Measurements from ENCODE around the gene EFNA1.

GRCh38 chr1:155110381-155110780 lies 17.3 kb upstream of the EFNA1 start:
- TF ChIP-seq CTCF (conservative IDR thresholded peaks at IDR 0.05 in 1 of 2, IDR thresholded peaks at IDR 0.05 in 1 of 2; ENCODE audit: extremely low read depth in 1 of 2, insufficient read depth in 1 of 2, low read depth in 1 of 2, low read length in 2 of 2), result no peak
- TF ChIP-seq EZH2 (IDR thresholded peaks at IDR 0.05; ENCODE audit: borderline replicate concordance, low read length), result no peak

All from mammary epithelial cell (primary cell).